DMS53 treated with DMSO at 0.1 percent for 48 hours (cell line): ENCODE results near the gene EIF3J.
A peak's percentile ranks its signal among the peaks of the same experiment; 100 is the strongest.
"Not testable (repeated sequence)": the region's sequence is repeated elsewhere in the genome, so short reads cannot be mapped to it uniquely, and the experiment has no call there.

Experiments used
- DNase-seq: peaks from one replicate; lab custom pipeline; 2025; ENCODE audit not compliant: unreplicated experiment; lab: John Stamatoyannopoulos, UW

EIF3J gene

DNA sequence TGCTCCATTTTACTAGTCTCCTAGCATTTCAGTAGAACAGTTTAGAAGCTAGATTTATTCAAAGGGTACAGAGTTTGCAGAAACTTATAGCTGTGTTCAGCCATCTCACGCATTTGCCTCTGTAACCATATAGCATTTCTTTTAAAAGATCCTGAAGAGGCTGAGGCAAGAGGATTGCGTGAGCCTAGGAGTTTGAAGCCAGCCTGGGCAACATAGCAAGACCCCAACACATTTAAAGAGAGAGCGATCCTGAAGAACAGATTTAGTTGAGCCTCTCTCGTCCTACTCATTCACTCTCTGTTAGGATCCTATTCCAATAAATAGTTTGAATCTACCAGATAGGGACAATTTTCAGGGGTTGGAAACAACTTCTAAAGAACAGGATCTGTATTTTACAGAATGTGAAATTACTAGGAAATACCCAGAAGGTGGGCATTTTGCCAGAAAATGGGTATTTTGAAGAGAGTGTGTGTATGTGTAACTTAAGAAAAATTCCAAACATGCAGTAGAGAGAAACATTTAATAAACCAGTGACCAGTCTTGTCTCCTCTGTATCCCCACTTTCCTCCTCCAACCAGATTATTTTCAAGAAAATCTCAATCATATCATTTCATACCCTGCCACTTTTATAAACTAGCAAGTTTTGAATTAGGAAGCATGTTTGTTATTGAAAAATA, 4.5 kb downstream of the EIF3J start:
- DNase-seq, result no peak

- DNase-seq, result no peak
Measured at GRCh38 chr15:44542596-44542995, 5.6 kb downstream of the EIF3J start.

GRCh38 chr15:44544745-44545144, 7.8 kb downstream of the EIF3J start:
- not testable (repeated sequence) for DNase-seq

DNA sequence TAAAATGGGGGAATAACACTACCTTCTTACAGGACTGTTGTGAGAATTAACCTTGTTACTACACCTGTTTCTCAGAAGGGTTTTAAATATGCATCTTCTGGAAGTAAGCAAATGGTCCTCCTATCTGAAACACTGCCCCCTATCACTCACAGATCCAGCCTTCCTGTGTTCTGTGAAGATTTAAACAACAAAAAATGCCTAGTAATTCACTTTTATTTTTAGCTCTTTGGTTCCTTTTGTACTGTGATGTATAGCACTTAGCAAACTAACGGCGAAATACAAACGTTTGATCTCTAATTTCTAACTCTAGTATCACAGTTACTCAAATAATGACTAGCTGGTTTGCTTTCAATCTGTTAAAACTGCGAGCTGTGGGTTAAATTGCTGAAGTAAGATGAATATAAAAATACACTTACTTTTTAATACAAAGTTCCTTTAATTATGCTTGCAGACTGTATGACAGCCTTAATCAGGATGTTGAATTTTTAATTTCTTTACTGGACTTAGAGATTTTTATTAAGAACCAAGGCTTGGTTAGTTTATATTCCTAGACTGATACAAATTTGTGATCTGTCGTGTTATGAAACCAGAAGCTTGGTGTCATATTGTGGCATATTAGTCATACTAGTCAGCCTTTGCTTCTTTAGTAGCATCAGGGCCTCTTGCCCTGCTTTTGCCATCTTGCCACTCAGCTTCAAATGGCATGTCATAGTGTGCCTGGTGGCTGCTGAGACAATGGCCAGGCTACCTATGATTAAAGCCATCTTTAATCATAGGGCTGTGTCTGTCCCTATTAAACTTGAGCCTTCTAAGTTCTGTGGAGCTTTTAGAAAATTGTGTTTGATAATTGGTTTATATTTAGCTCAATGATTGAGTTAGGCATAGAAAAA, 9.2 kb downstream of the EIF3J start:
- DNase-seq, result no peak

- DNase-seq, result not testable (repeated sequence)
Measured at GRCh38 chr15:44549152-44549551, 12.2 kb downstream of the EIF3J start.

DNA sequence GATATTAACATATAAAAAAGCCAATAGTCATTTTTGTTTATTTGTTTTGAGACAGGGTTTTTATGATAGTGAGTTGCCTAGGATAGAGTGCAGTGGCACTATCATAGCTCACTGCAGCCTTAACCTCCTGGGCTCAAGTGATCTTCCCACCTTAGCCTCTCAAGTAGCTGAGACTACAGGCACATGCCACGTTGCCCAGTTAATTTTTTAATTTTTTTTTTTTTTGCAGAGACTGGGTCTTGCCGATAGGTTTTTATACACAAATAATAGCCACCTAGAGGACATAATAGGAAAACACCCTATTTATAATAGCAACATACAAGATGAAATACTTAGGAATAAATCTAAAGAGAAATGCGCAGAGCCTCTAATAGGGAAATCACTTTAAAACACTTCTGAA, 13.3 kb downstream of the EIF3J start:
- DNase-seq, result no peak

DNA sequence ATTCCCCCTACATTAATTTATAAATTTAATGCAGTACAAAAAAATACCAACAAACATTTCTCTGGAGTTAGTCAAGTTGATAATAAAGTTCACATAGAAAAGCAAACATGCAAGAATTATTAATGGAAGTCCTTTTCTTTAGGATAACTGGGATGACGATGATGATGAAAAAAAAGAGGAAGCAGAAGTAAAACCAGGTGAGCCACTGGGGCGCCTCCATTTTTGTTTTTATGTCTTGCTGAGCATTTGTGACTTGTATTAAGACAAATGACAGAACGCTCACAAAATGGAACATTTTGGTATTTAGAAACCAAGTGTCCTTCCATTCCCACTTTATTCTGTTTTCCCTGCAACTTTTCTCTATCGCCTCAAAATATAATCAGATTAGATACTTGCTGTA, 13.8 kb downstream of the EIF3J start:
- DNase-seq, result no peak

DNA sequence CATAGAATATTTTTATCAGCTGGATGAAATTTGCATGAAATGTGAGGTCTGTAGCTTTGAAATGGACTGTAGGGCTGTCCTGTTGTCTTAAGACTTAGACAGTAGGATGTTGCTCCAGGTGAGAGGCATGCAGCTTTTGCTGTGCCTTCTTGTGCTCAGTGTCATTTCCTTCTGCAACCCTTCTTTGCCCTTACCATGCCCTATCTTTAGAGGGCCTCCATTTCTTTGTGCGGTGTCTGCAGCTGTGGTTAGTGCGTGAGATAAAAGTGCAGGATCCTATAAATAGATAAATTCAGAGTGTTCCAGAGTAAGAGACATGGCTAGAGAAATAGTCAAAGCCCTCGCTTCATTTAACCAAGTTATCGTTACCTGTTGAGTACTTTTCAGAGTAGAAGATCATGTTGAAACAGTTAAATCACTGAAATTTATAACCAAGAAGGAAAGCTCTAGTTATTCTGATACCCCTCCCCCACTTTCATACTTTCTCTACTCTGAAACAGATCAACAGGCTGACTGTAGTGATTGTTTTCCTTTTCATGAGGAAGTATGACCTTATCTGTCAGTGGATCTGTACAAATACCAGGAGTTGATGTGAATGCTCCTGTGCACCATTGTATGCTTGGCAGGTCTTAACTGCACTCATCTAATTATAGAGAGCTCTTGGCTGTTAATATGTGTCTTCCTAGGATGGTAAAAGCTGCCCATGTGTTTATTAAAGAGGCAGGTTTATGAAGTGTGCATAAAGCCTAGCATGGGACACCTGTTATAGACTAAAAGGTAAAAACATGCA, 18.2 kb downstream of the EIF3J start:
- DNase-seq, result no peak

- not testable (repeated sequence) for DNase-seq
Measured at GRCh38 chr15:44560926-44561325, 24.0 kb downstream of the EIF3J start.

DNA sequence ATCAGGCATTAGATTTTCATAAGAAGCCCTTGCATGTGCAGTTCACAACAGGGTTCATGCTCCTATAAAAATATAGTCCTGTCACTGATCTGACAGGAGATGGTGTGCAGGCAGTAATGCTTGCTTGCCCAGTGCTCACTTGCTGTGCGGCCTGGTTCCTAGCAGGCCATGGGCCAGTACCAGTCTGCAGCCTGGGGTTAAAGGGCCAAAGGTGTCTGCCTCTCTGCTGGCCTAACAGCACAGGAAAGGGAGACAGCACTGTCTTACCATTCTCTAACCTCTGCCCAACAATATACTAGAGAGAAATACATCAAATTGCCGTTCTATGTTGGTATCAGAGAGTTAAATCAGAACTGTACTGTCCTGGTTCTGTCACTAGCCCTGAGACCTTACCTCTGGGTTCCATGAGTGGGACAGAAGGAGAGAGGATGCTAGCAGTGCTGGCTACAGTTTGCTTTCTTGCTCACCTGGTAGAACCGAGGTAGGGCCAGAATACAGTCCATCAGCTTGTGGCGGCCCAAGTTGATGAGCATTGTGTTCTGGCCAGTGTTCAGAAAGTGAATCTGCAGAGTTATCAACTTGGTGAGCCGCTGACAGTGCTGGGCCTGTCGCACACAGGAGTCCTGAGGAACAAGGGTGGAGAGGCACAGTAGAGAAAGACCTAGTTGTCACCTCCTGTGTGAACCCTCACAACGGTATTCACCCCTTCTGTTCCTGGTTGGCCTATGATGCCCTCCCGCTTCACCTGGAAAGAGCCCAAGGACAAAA, 28.6 kb downstream of the EIF3J start:
- DNase-seq, result no peak

- DNase-seq, result no peak
Measured at GRCh38 chr15:44566155-44566540, 29.2 kb downstream of the EIF3J start.

GRCh38 chr15:44568338-44568737, 31.4 kb downstream of the EIF3J start:
- no peak for DNase-seq

DNA sequence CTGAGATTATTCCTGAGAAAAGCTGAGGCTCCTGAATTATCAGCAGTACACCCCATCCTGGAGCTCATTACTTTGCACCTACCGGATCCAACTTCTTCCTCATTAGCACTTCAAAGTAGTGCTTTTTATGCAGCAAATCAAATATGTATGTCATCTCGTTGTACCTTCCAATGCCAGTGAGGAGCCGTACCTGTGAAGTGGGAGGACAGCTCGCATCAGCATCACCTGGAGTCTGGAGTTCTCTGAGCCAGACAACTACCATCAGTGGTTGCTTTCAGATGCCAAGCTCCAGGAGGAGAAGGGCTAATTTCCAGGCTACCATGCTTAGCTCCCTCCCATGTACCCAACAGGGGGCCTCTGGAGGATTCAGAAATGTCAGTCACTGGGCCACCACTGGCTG, 32.4 kb downstream of the EIF3J start:
- no peak for DNase-seq

DNA sequence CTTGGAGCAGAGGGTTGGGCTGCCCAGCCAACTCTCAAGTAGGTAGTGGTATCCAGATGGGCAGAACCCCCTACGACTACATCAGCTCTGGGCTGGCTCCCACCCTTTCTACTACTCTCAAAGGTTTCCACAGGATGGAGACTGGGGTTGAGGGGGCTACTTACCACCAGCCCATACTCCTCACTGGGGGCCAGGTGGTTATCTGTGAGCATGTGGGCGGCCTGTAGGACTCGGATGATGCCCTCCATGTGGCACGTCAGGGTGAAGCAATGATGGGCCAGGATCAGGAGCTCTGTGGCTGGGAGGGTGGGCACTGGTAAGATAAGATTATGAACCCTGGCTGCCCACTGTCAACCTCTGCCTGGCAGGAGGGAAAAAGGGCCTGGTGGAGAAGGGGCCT, 33.4 kb downstream of the EIF3J start:
- no peak for DNase-seq

GRCh38 chr15:44573386-44573785, 36.4 kb downstream of the EIF3J start:
- DNase-seq, result no peak

GRCh38 chr15:44574734-44575133, 37.8 kb downstream of the EIF3J start:
- DNase-seq, result no peak

DNA sequence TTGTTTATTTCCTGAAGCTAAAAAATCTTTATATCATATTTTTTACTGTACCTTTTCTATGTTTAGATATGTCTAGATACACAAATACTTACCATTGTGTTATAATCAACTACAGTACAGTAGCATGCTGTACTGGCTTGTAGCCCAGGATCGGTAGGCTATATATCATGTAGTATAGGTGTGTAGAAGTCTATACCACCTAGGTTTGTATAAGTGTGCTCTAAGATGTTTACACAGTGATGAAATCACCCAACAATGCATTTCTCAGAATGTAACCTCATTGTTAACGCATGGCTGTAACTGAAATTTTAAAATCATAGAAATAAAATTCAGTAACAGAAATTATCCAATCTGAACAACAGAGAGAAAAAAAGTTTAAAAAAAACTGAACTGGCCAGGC, 43.2 kb downstream of the EIF3J start:
- DNase-seq, result no peak

- peak; percentile 0 for DNase-seq
Measured at GRCh38 chr15:44584162-44584749, 47.3 kb downstream of the EIF3J start.

GRCh38 chr15:44585633-44586032, 48.7 kb downstream of the EIF3J start:
- no peak for DNase-seq

DNA sequence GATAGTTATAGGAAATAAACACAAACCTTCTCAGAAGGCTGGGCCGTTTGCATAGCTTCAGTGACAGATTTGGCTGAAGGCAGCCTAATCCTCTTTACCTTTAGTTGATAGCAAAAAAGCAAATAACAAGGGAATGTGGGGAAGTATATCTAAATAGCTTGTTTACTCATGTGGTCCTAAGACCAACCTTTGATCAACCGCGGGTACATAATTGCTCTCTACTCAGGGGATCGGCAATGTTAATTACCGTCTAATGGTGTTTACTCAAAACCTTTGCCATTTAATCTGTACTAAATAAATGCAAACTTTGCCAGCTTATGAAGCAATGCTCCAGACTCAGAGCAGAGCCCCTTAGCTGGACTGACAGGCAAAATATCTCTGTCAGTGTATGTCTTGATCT, 51.6 kb downstream of the EIF3J start:
- no peak for DNase-seq

DNA sequence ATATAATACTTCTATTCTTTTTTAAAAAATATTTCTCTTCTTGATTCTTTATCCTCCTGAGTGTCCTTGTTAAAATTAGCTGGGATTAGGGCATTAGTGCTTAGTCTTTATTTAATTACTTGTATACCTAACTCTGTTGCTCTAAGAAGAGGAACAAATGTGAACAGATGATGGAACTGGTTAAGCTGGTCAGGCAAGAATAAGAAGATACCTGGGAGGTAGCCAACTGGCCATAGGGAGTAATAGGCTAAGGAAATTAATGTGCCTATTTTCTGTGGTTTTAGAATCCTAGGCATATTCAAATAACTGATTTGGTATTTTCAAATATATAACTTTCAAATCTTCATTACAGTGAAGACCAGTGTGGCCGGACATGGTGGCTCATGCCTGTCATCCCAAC, 54.4 kb downstream of the EIF3J start:
- DNase-seq, result peak; percentile 22
